Measurements from ENCODE around the gene RNU5B-1. TPM values are rescaled to one million over a fixed set of nuclear protein-coding genes. Genes with fewer than 3 reads are reported as not detected.

The RNU5B-1 gene
- not detected for polyA plus RNA-seq
- long read RNA-seq, donor 1 = 0 reads
- long read RNA-seq, donor 2 = 0 reads
- long read RNA-seq, donor 3 = 0 reads
- long read RNA-seq, donor 4 = 0 reads
- long read RNA-seq, donor 5 = 0 reads
- long read RNA-seq, donor 6 = 0 reads
- long read RNA-seq, donor 7, partial matches to known transcripts = 0 of 1 reads
- long read RNA-seq, donor 7, other reads (novel, unspliced or antisense) = 0 of 1 reads
- long read RNA-seq, donor 8 = 0 reads
- long read RNA-seq, donor 9 = 0 reads
- long read RNA-seq, donor 10 = 0 reads
- long read RNA-seq, donor 11 = 0 reads

DNA sequence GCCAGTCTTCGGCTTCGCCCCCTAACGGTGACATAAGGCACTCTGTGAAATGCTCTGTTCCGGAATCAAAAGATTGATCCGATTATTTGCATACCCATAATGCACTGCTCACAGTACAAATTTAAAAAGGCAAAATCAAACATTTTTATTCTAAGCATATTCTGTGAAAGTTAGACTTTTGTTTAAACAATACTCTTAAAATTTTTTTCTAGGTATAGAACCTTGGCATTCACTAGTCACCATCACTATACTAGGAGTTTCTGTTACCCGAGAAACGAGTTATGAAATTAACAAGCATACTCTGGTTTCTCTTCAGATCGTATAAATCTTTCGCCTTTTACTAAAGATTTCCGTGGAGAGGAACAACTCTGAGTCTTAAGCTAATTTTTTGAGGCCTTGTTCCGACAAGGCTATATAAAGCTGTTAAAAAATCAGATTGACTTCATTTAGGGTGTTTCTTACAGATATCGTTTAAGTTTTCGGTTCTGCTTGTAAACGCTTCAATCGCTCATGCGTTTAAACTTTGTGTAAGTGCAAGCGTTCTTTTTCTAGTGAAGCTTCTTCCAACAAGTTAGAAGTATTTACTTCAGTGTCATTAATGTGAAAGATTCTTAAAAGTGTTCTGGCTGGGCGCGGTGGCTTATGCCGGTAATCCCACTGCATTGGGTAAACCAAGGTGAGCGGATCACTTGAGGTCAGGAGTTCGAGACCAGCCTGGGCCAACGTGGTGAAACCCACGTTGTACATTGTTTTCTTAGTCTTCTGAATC lies at the start of gene RNU5B-1:
Gene RNU5B-1 (plus strand): TSS at position 297 of the 769 bp plus-strand sequence.
- H3K27me3 ChIP-seq (ENCODE audit: control insufficient read depth, insufficient read depth, low read length) = no peaks in the 10 kb centered on the region
- H3K36me3 ChIP-seq (ENCODE audit: control insufficient read depth, insufficient read depth, low read length) = no peaks in the 10 kb centered on the region
- peaks cover 11% of the 10 kb centered on the region for H3K4me1 ChIP-seq (ENCODE audit: control insufficient read depth, insufficient read depth, low read length)
- peak; percentile 82 to 89 for DNase-seq
- peak within 1 kb of the TSS; percentile 68 for H3K27ac ChIP-seq (ENCODE audit: low read length)
- H3K9me3 ChIP-seq (ENCODE audit: control insufficient read depth, low read depth, low read length) = no peaks in the 10 kb centered on the region
- peak within 1 kb of the TSS; percentile 52 for H3K4me3 ChIP-seq (ENCODE audit: low read length)
- 0% methylated on average over 3 of the region's 24 CpGs for WGBS (ENCODE audit: insufficient coverage, low lambda C conversion rate)

DNA sequence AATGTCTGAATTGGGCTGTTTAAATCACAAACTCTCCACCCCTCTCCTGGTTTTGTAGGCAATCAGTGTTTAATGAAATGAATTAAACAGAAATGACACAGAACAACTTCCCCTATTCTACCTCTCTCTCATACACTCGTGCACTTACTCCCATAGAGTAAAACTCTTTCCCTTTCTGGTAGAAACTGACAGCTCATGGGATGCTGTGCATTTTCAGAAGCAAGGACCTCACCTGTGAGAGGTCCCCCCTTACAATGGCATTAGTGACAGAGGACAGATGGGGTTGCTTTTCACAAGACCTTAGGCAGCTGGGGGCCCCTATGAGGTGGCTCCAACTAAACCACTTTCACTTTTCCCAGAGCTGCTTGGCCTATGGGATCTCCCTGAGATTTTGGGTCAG lies 49.7 kb upstream of the RNU5B-1 start:
- peaks cover 25% of the 10 kb centered on the region for H3K4me1 ChIP-seq (ENCODE audit: control insufficient read depth, insufficient read depth, low read length)

GRCh38 chr15:65255486-65256140 lies 48.9 kb upstream of the RNU5B-1 start:
- DNase-seq = no peak
- no CpG with 5 or more reads among the region's 7 CpGs for WGBS (ENCODE audit: insufficient coverage, low lambda C conversion rate)
- no peak overlapping the region for H3K4me3 ChIP-seq (ENCODE audit: low read length)
- H3K27ac ChIP-seq (ENCODE audit: low read length) = no peak overlapping the region
- no peaks in the 10 kb centered on the region for H3K9me3 ChIP-seq (ENCODE audit: control insufficient read depth, low read depth, low read length)
- H3K36me3 ChIP-seq (ENCODE audit: control insufficient read depth, insufficient read depth, low read length) = peaks cover 17% of the 10 kb centered on the region
- peaks cover 26% of the 10 kb centered on the region for H3K4me1 ChIP-seq (ENCODE audit: control insufficient read depth, insufficient read depth, low read length)
- H3K27me3 ChIP-seq (ENCODE audit: control insufficient read depth, insufficient read depth, low read length) = no peaks in the 10 kb centered on the region

More for the DNA sequence above, 49.7 kb upstream of the RNU5B-1 start:
- no peak overlapping the region for H3K27ac ChIP-seq (ENCODE audit: low read length)
- no peak overlapping the region for H3K4me3 ChIP-seq (ENCODE audit: low read length)
- no peaks in the 10 kb centered on the region for H3K27me3 ChIP-seq (ENCODE audit: control insufficient read depth, insufficient read depth, low read length)
- no peaks in the 10 kb centered on the region for H3K9me3 ChIP-seq (ENCODE audit: control insufficient read depth, low read depth, low read length)
- DNase-seq = no peak
- H3K36me3 ChIP-seq (ENCODE audit: control insufficient read depth, insufficient read depth, low read length) = peaks cover 9% of the 10 kb centered on the region
- WGBS (ENCODE audit: insufficient coverage, low lambda C conversion rate) = no CpG with 5 or more reads among the region's 1 CpG

GRCh38 chr15:65258375-65259262 lies 45.9 kb upstream of the RNU5B-1 start:
- Histone ChIP-seq H3K9me3 (ENCODE audit: control insufficient read depth, low read depth, low read length) (no peaks in the 10 kb centered on the region), H3K36me3 (ENCODE audit: control insufficient read depth, insufficient read depth, low read length) (peaks cover 34% of the 10 kb centered on the region), H3K27ac (ENCODE audit: low read length) (peak overlapping the region; percentile 69), H3K4me3 (ENCODE audit: low read length) (no peak overlapping the region), H3K4me1 (ENCODE audit: control insufficient read depth, insufficient read depth, low read length) (peaks cover 26% of the 10 kb centered on the region), H3K27me3 (ENCODE audit: control insufficient read depth, insufficient read depth, low read length) (no peaks in the 10 kb centered on the region)
- no peak for DNase-seq
- WGBS (ENCODE audit: insufficient coverage, low lambda C conversion rate) = no CpG with 5 or more reads among the region's 5 CpGs

DNA sequence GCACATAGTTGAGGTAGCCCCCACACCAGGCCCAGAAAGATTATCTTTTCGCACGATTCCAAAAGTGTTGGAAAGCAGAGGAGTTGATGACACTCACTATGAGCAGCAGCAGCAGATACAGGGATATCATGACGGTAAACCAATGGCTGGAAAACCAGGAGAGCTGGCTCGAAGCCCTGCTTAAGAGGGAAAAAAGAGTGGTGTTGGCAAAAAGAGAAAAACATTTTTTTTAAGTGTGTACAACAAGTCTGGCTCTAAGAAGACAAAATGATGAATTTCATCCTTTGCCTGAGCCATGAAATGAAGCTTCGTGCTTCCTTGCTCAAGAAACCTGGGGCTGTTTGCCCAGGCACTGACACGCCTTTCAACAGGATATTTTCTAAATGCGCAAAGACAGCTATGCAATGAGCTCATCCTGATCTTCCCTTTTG lies 45.1 kb upstream of the RNU5B-1 start:
- H3K27ac ChIP-seq (ENCODE audit: low read length) = peak overlapping the region; percentile 69
- peaks cover 26% of the 10 kb centered on the region for H3K4me1 ChIP-seq (ENCODE audit: control insufficient read depth, insufficient read depth, low read length)
- no peaks in the 10 kb centered on the region for H3K9me3 ChIP-seq (ENCODE audit: control insufficient read depth, low read depth, low read length)
- peaks cover 34% of the 10 kb centered on the region for H3K36me3 ChIP-seq (ENCODE audit: control insufficient read depth, insufficient read depth, low read length)
- no peak overlapping the region for H3K4me3 ChIP-seq (ENCODE audit: low read length)
- 72% methylated on average over 3 of the region's 7 CpGs for WGBS (ENCODE audit: insufficient coverage, low lambda C conversion rate)
- peak in 1 of 2 donors; percentile 22 for DNase-seq
- no peaks in the 10 kb centered on the region for H3K27me3 ChIP-seq (ENCODE audit: control insufficient read depth, insufficient read depth, low read length)

- 83% methylated on average over 1 of the region's 6 CpGs for WGBS (ENCODE audit: insufficient coverage, low lambda C conversion rate)
- Histone ChIP-seq H3K4me3 (ENCODE audit: low read length) (no peak overlapping the region), H3K4me1 (ENCODE audit: control insufficient read depth, insufficient read depth, low read length) (peaks cover 21% of the 10 kb centered on the region), H3K27ac (ENCODE audit: low read length) (no peak overlapping the region), H3K27me3 (ENCODE audit: control insufficient read depth, insufficient read depth, low read length) (no peaks in the 10 kb centered on the region), H3K36me3 (ENCODE audit: control insufficient read depth, insufficient read depth, low read length) (peaks cover 39% of the 10 kb centered on the region), H3K9me3 (ENCODE audit: control insufficient read depth, low read depth, low read length) (no peaks in the 10 kb centered on the region)
- DNase-seq = no peak
Measured at GRCh38 chr15:65260968-65261367, 43.5 kb upstream of the RNU5B-1 start.

DNA sequence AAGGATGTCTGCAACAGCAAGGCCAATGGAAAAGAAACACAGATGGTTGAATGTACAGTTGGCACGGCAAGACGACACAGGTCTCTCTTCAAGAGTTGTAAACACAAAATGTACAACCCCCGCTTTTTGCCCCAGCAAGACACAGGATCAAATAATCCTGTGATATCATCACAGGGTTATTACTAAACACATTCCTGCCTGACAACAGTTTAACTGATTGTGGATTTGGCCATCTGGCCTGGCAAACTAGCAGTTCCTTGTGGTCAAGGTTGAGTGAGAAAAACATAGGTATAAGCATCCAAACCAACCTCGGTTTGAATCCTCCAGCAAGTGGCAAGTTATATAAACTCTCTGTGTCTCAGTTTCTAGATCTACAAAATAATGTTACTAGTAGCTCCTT lies 41.2 kb upstream of the RNU5B-1 start:
- Histone ChIP-seq H3K27ac (ENCODE audit: low read length) (no peak overlapping the region), H3K9me3 (ENCODE audit: control insufficient read depth, low read depth, low read length) (no peaks in the 10 kb centered on the region), H3K27me3 (ENCODE audit: control insufficient read depth, insufficient read depth, low read length) (no peaks in the 10 kb centered on the region), H3K4me3 (ENCODE audit: low read length) (no peak overlapping the region), H3K36me3 (ENCODE audit: control insufficient read depth, insufficient read depth, low read length) (peaks cover 43% of the 10 kb centered on the region), H3K4me1 (ENCODE audit: control insufficient read depth, insufficient read depth, low read length) (peaks cover 12% of the 10 kb centered on the region)
- DNase-seq = no peak
- no CpG with 5 or more reads among the region's 4 CpGs for WGBS (ENCODE audit: insufficient coverage, low lambda C conversion rate)

GRCh38 chr15:65264863-65265430 lies 39.5 kb upstream of the RNU5B-1 start:
- Histone ChIP-seq H3K27me3 (ENCODE audit: control insufficient read depth, insufficient read depth, low read length) (no peaks in the 10 kb centered on the region), H3K36me3 (ENCODE audit: control insufficient read depth, insufficient read depth, low read length) (peaks cover 35% of the 10 kb centered on the region), H3K9me3 (ENCODE audit: control insufficient read depth, low read depth, low read length) (no peaks in the 10 kb centered on the region), H3K4me1 (ENCODE audit: control insufficient read depth, insufficient read depth, low read length) (no peaks in the 10 kb centered on the region), H3K4me3 (ENCODE audit: low read length) (no peak overlapping the region), H3K27ac (ENCODE audit: low read length) (no peak overlapping the region)
- no peak for DNase-seq
- no CpG with 5 or more reads among the region's 2 CpGs for WGBS (ENCODE audit: insufficient coverage, low lambda C conversion rate)

- H3K9me3 ChIP-seq (ENCODE audit: control insufficient read depth, low read depth, low read length) = no peaks in the 10 kb centered on the region
- H3K27me3 ChIP-seq (ENCODE audit: control insufficient read depth, insufficient read depth, low read length) = no peaks in the 10 kb centered on the region
- H3K4me1 ChIP-seq (ENCODE audit: control insufficient read depth, insufficient read depth, low read length) = no peaks in the 10 kb centered on the region
- DNase-seq = no peak
- peaks cover 30% of the 10 kb centered on the region for H3K36me3 ChIP-seq (ENCODE audit: control insufficient read depth, insufficient read depth, low read length)
- WGBS (ENCODE audit: insufficient coverage, low lambda C conversion rate) = no CpG with 5 or more reads among the region's 5 CpGs
- no peak overlapping the region for H3K4me3 ChIP-seq (ENCODE audit: low read length)
- no peak overlapping the region for H3K27ac ChIP-seq (ENCODE audit: low read length)
Measured at GRCh38 chr15:65266469-65266868, 38.0 kb upstream of the RNU5B-1 start.
